Progenitor cell of endocrine pancreas (in vitro differentiated cells): Measurements from ENCODE around the gene DLL1. TPM values are rescaled to one million over a fixed set of nuclear protein-coding genes. Genes with fewer than 3 reads are reported as not detected.

Experiments
- DNase-seq: peaks from one replicate; pipeline ENCODE4 v3.0.0; 2021; ENCODE audit warnings: low spot score; ENCODE audit not compliant: unreplicated experiment
- H3K27ac Mint-ChIP-seq: 2 replicates; pipeline ENCODE4 v1.8.0; 2021; ENCODE audit warnings: mild to moderate bottlenecking, moderate library complexity, mixed read lengths
- H3K27me3 Mint-ChIP-seq: 2 replicates; pipeline ENCODE4 v1.8.0; 2021; ENCODE audit warnings: mixed read lengths
- H3K36me3 Mint-ChIP-seq: 2 replicates; pipeline ENCODE4 v1.8.0; 2022; ENCODE audit warnings: mixed read lengths; ENCODE audit not compliant: insufficient read depth
- H3K4me1 Mint-ChIP-seq: 2 replicates; pipeline ENCODE4 v1.8.0; 2021; ENCODE audit warnings: low read depth, mixed read lengths
- H3K4me3 Mint-ChIP-seq: 2 replicates; pipeline ENCODE4 v1.8.0; 2021; ENCODE audit warnings: low read depth, mild to moderate bottlenecking, moderate library complexity, mixed read lengths
- H3K9me3 Mint-ChIP-seq: 2 replicates; pipeline ENCODE4 v1.8.0; 2021; ENCODE audit warnings: low read depth, mixed read lengths
- CTCF ChIP-seq: fragments of 200-600 bp; sonication (generic); IDR thresholded peaks from one replicate; pipeline ENCODE4 v1.5.0; 2021; ENCODE audit warnings: antibody characterized with exemption, mild to moderate bottlenecking; ENCODE audit not compliant: unreplicated experiment
- total RNA-seq: library from RNA; stranded (reverse); gene quantifications from 2 replicates; pipeline ENCODE4 v1.2.1, GENCODE V29; 2021

The DLL1 gene
- total RNA-seq, 1 donor from 2014 or later: 75.3 TPM

- DNase-seq: no peak
- Mint-ChIP-seq H3K27ac (no peak overlapping the region), H3K9me3 (no peaks in the 10 kb centered on the region), H3K4me3 (no peak overlapping the region), H3K27me3 (peaks cover 9% of the 10 kb centered on the region), H3K4me1 (peaks cover 31% of the 10 kb centered on the region), H3K36me3 (peaks cover 54% of the 10 kb centered on the region)
- no peak for TF ChIP-seq CTCF
Observed at GRCh38 chr6:170284126-170284773, 6.6 kb downstream of the DLL1 start.

- H3K27ac Mint-ChIP-seq: no peak overlapping the region
- peaks cover 4% of the 10 kb centered on the region for H3K27me3 Mint-ChIP-seq
- TF ChIP-seq CTCF: no peak
- no peaks in the 10 kb centered on the region for H3K9me3 Mint-ChIP-seq
- H3K4me3 Mint-ChIP-seq: no peak overlapping the region
- no peak for DNase-seq
- H3K4me1 Mint-ChIP-seq: peaks cover 25% of the 10 kb centered on the region
- peaks cover 49% of the 10 kb centered on the region for H3K36me3 Mint-ChIP-seq
Observed at GRCh38 chr6:170283212-170284081, 7.4 kb downstream of the DLL1 start.

- Mint-ChIP-seq H3K27ac (no peak overlapping the region), H3K4me3 (no peak overlapping the region)
Observed at GRCh38 chr6:170282512-170283158, 8.2 kb downstream of the DLL1 start.

GRCh38 chr6:170281331-170282292, 9.3 kb downstream of the DLL1 start:
- no peak for TF ChIP-seq CTCF
- no peak overlapping the region for H3K4me3 Mint-ChIP-seq
- H3K27ac Mint-ChIP-seq: no peak overlapping the region
- H3K27me3 Mint-ChIP-seq: peaks cover 3% of the 10 kb centered on the region
- H3K9me3 Mint-ChIP-seq: no peaks in the 10 kb centered on the region
- H3K36me3 Mint-ChIP-seq: peaks cover 38% of the 10 kb centered on the region
- DNase-seq: no peak
- peaks cover 10% of the 10 kb centered on the region for H3K4me1 Mint-ChIP-seq

More at GRCh38 chr6:170282512-170283158, 8.2 kb downstream of the DLL1 start:
- Mint-ChIP-seq H3K36me3 (peaks cover 41% of the 10 kb centered on the region), H3K9me3 (no peaks in the 10 kb centered on the region), H3K4me1 (peaks cover 18% of the 10 kb centered on the region), H3K27me3 (no peaks in the 10 kb centered on the region)
- DNase-seq: no peak
- no peak for TF ChIP-seq CTCF
